Measurements from ENCODE around the gene HS3ST1. TPM values are rescaled to one million over a fixed set of nuclear protein-coding genes. Genes with fewer than 3 reads are reported as not detected.

Gene HS3ST1
- polyA plus RNA-seq, 5 donors, result 2.7 to 5.5 (median 3.7) TPM

DNA sequence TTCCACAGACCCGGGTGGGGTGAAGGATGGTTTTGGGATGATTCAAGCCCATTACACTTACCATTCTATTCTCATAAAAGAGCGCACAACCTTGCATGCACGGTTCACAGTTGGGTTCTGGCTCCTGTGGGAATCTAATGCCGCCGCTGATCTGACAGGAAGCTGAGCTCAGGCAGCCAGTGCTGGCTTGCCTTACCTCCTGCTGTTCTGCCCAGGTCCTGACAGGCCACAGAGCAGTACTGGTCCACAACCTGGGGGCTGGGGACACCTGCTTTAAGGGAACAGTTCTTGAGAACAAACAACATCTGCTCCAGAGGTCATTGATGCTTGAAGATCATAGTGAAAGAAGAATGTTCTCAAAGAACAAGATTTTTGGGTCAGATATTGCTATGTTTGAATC lies 8.0 kb upstream of the HS3ST1 start:
- DNase-seq, result no peak

DNA sequence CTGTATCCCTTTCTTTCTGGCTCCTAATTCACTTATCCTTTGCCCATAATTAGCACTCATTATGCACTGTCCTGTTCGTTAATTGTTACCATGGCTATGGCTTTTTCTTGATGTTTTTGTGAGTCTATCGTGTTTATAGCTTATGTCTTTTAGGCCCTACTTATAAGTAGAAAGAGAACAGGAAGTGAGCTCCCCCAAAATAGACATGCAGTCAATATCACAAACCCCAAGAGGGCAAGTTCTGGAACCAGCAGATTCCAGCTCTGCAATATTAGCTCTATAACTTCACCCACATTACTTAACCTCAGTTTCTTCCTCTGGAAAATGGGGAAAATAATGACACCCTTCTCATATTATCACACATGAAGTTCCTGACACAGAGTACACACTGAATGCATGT lies 7.4 kb upstream of the HS3ST1 start:
- no peak for DNase-seq

DNA sequence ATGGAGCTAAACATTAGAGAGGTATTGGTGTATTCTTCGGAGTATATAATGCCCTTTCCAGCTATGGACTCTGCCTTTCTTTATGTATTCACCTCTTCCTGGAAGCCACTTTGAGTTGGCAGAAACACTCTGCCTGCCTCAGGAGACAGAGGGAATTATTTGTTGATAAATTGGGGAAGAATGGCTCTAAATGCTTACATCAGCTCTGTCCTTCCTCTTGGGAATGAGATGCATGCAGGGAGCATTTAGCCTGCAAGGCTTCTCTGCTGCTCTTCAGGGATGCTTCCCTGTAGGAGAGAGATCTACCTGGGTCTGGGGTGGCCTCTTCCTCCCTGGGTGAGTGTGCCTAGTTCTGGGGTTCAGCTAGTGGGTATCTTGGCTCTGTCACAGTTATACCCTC lies 6.9 kb upstream of the HS3ST1 start:
- no peak for DNase-seq

DNA sequence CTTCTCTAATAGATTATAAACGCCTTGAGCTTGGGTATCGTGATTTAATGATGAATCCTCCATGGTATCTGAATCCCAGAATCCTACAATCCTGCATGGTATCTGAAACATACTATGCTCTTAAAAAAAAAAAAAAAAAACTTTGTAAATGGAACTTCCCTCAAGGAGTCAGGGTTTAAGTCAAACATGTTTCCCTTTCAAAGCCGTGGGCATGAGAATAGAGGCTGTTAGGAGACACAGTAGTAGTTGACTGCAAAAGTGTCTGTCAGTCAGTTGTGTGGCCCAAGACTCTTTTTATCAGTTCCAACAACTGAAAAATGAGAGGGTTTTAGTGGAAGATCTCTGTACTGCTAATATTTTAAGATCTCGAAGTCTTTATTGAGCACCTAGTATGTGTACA lies 2.4 kb upstream of the HS3ST1 start:
- no peak for DNase-seq

DNA sequence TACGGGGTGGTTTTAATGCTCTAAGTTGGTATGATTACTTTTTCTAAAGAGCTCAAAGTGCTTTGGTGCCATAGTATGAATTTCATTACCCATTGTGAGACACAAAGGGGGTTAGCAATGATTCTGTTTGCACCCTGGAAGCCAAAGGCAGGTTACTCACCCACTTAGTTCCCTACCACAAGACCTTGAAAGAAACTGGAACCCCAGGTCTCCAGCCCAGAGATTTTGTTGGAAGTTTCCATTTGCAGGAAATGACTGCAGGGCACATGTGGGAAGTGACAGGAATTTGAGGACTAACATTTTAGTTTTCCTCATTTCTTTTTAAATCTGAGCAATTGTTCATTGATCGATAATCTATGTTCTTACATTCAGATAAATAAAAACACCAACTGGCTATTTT lies 1.8 kb upstream of the HS3ST1 start:
- no peak for DNase-seq

DNA sequence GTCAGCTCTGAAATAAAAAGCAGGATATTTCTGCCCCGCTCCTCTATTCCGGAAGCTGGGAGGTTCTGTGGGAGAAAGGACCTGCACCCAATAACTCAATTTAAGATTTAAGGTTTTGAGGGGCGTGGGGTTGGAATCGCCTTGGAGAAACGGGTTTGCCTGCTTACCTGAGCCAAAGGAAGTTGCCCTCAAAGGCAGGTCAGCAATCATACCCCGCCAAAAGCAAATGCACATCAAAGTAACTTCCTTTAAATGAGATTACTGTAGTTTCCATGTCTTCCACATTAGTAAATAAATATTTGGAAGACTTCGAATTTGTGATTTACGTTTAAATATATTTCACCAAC lies 978 bp upstream of the HS3ST1 start:
- no peak for DNase-seq

DNA sequence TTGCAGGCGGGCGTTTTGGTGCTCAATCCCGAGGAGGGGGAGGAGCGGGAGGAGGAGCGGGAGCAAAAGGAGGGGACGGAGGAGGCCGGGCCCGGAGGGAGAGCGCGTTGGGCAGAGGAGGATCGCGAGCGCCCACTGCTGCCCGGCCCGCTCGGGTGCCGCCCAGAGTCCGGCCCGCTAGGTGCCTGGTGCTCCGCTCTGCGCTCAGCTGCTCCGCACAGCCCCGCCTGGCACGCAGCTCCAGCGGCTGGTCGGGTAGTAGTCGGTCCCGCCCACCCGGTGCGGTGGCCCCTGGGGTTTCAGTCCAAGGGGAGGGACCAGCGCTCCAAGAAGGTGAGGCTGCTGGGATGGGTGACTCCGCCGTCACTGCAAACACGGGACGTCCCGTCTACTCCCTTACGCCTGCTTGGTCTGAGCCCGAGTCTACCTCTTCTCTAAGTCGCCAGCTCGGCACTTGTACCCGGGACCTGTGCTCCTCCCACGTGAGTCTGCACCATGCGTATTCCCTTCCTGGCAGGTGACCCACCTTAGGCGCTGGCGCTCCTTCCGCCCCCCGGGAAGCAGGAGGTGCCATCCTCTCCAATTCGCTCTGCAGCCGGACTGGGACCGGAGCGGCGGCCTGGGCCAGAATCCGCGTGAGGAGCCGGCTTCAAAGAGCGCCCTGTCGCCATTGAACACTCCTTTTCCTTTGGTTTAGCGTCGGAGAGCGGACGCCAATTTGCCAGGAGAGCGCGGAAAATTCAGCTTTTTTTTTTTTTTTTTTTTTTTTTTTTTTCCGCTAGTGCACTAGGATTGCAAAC lies 405 bp upstream of the HS3ST1 start:
- DNase-seq, result peak; percentile 80 to 84

DNA sequence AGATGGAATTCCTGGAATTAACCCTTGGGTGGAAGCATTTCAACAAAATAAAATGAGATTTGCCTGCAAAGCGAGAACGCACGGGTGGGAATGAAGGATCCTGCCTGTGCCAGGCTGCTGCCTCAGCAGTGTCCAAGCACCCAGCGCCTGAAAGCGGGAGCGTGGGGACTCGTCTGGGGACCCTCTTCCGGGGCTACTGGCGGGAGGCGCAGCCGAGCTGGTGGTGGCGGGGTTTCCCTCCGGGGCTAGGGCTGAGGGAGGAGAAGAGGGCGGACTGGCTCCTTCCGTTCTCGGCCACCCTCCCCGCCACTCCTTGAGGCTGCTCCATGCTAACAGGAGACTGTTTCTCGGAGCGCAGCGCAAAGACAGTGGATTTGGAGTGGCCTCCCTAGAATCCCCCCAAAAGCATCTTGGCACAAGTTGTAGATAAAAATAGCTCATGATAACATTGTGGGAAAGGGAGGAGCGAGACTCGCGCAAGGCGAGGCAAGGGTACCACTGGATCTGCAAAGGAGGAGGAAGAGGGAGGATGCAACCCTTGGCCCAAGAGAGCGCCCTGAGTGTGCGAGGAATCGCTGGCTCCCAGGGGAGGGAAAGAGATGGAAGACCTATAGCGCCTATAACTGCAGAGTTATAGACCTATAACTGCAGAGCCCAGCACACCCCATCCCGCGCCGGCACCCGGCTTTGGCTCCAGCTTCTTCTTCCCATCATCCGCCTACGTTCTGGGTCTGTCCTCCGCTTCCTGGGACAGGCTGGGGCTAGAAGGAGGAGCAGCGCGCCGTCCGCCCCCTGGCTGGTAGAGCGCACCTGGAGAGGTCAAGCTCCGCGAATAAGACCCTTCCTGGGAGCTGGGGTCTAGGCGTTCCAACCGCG lies 1.3 kb downstream of the HS3ST1 start:
- DNase-seq, result peak; percentile 14 to 15

DNA sequence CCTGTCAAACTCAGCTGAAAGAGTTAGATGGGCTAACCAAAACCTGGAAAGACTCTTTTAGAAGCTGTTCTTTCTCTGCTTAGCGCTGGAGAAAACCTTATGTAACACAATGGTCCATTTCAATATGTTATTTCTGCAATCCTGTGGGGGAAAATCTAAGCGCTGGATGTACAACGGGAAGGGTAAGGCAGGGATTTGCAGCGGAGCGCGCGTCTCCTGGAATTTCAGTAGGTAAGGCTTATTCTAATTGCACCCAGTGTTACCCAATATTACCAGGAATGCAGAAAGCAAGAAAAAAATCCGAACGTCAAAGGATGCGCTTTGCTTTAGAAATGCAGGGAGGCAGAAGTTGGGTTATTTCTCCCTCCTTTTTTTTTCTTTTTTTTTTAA lies 2.0 kb downstream of the HS3ST1 start:
- DNase-seq, result peak in 1 of 2 donors; percentile 9

DNA sequence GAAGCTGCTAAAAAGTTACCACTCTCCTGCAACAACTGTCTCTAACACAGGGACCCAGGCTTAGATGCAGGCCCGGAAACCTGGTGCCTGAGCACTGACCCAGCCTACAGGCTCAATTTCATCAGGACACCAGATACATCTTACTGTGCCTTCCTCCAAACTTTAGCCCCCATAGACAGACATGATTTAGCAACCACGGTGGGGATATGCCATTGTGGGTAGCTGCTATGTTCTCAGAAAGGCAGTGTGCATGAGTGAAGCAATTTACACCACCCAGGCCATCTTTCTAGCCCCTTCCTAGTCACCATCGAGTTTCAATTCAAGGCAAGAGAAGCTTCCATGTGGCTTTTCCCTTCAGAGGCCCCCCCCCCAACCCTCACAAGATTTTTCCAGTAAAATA lies 2.7 kb downstream of the HS3ST1 start:
- no peak for DNase-seq

DNA sequence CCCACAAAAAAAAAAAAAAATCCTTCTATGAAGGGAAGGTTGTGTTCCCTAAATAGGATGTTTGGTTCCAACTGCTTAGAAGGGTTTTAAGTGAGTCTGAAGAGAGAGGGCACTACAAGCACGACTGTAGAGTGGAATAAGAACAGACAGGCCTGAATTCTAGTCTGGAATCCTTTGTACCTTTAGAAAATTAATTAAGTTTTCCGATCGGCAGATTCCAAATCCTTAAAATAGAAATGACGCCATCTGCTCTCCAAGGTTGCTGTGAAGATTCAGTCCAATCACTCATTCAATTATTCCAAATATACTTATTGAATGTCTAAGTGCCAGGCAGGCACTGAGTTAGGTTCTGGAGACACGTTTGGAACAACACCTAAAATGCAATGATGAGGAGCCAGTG lies 3.8 kb downstream of the HS3ST1 start:
- DNase-seq, result no peak

DNA sequence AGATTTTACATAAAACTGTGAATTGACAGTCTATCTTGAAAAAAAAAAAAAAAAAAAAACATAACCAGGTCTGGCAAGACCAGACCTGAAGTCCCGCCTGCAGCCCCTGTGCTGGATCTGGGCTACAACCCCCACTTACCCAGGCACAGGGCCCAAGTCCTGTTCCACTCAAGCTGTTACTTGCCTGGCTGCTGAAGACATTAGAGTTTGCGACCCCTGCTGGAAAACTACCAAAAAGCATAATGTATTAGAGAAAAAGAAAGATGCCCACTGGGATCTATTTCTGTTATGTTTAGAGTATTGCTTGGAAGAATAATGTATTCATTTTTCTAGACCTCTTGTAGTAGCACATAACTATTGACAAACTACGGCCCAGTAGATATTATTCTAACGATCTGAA lies 4.7 kb downstream of the HS3ST1 start:
- peak; percentile 57 to 65 for DNase-seq

DNA sequence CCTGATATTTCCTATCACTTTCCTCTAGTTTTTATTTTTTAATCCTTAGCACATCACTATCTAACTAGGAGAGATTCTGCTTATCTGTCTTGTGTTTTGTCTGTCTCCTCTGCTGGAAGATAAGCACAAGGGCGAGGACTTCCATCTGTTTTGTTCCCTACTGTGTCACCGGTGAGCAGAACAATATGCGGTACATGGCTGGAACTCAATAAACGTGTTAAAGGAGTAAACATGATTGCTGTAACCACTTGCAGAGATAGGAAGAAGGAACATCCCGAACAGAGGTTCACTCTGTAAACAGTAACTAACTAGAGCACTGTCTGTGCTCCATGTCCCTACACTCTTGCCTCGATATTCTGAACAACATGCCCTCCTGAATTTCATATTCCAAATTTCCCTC lies 5.2 kb downstream of the HS3ST1 start:
- peak in 1 of 2 donors; percentile 3 for DNase-seq

DNA sequence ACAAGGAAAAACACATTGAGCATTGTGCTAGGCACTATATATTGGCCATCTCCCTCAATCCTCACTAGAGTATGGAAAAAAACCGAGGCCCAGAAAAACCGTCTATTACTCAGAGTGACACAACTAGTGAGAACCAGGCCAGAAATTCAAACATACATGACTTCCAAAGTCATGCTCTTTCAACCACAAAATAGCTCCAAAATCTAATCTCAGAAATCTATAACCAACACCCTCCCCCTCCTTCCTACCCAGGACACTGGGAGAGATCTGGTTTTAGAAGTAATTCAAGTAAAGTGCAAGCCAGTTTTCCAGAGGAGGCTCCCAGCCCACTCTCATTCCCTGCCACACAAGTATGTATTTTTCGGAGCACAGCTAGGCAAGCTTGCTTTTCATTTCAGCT lies 7.6 kb downstream of the HS3ST1 start:
- DNase-seq, result no peak

DNA sequence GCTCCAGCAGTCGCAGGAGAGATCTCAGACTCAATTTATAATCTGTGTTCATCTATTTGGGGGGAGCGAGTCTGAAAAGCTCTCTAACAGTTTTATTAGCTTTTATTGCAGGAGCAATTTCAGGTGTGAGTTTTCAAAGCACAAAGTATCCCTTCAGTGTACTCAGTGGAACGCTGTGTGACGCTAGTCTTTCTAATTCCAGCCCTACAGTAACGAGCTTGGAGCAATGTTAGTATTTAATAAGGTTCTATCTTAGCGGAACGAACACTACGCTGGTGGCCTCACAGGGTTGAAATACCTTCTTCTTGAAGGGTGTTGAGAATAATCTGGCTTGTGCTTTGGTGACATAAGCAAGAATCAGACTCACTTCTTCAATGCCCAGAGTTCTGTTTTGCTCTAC lies 8.4 kb downstream of the HS3ST1 start:
- DNase-seq, result no peak

DNA sequence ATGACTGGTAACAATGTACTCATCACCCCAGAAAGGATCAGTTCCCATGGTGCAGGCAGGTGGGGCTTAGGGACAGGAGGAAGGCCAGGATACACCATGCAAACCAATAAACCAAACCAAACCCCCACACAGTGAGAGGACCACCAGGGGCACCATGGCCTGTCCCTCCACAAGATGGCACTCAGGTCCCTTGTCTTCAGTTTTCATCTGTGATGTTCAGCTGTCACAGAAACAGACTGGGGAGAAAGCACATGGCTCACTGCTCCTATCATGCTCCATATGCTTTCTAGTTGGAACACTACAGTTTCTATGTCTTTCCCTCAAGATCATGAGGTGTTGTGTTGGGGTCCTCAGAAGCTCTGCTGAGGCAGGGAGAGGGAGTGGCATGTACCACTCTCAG lies 10.1 kb downstream of the HS3ST1 start:
- no peak for DNase-seq

DNA sequence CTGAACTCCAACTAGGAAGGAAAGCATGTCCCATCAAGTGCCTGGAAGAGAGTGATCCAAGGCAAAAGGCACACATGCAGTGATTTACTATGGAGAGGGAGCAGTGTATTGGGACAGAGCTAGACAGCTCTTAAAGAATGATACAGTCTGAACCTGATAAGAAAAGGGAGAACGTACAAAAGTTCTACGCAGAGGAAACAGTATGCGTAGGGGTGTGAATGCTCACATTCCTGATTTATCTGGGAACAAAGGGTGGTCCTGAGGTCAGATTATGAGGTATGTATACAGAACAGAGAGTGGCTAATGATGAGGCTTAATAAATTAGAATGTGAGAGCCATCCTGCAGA lies 12.0 kb downstream of the HS3ST1 start:
- no peak for DNase-seq

DNA sequence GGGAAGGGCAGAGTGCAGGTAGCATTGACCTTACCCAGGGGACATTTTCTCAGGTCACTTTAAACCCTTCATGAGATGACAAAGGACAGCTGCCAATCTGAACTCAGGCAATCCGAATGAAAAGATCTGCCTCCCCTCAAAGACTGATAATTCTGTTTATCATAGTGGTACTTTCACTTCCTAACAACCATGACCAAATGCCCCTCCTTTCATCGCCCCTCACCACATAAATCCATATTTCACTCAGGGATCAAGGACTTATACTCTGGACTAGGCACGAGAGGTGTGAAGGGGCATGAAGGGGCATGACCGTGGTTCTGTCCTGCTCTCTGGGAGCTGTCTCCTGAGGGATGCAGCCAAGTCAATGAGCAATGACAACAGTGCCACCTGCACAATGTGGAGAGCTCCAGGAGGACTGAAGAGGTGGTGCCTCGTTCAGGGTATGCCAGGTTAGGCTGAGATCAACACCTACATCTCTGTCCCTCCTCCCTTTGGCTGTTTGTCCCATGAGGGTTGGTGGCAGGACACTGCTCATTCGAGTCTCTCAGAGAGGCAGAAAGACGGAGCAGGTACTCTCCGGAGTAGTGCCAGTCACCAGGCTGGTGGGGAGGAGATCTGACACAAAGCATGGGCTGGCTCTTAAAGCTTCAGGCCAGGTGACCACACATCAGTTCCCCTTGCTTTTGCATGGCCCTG lies 12.5 kb downstream of the HS3ST1 start:
- no peak for DNase-seq

DNA sequence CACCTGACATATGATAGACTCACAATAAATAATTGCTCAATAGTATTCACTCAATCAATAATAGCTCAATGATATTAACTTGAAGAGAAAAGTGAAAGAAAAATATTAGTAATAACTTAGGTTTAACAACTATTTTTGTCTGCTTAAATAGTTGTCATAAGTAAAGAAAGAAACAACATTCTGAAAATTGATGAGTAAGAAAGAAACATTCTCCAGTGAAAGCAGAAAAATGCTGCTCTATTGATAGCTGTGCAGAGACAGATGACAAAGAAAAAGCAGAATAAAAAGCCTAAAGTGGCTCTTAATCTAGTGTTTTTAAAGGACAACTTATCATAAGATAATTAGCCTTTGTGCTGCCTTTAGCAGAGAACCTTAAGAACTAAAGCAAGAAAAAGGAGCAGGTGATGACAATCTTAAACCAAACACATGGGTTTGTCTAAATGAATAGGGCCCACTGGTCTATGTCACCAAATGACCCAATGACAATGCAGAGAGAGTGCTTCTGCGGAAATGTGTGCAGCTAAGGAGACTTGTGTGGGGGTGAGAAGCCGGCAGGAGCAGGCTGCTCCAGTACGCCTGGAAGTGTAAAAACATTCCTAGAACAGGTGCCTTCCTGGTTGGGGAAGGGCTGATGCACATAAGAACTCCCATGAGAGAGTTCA lies 13.2 kb downstream of the HS3ST1 start:
- DNase-seq, result no peak

DNA sequence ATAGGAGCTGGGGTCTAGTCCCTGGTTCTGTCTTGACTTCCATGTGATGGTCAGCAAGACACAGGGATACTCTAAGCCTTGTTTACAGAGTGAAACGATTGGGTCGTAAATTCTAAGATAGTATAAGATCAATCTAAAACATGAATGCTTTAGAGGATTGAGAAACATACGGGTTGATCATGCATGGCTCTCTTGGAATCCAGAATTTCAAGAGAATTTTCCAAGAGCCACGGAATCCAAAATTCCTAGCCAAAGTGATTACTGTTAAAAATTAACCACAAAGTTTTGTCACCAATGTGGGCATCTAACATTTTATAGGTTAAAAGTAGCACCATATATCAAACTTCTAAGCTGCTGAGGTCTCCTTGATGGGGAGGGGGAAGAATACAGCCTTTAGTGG lies 16.5 kb downstream of the HS3ST1 start:
- DNase-seq, result no peak

DNA sequence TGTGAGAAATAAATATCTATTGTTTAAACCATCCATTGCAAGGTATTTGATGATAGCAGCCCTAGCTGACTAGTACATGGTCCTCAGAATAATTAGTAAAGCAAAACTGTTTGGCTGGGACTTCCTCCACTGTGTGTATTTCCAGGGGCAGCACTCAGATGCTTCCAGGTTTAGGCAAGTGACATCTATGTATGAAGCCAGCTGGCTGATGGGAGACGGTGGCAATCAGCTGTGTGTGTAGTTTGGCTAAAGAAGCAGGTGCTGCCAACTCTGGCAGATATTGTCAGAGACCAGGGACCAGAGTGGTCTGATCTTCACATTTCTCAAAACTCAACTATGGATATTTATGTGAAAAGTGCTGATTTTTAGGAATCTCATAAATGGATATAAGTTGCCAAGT lies 19.1 kb downstream of the HS3ST1 start:
- no peak for DNase-seq

DNA sequence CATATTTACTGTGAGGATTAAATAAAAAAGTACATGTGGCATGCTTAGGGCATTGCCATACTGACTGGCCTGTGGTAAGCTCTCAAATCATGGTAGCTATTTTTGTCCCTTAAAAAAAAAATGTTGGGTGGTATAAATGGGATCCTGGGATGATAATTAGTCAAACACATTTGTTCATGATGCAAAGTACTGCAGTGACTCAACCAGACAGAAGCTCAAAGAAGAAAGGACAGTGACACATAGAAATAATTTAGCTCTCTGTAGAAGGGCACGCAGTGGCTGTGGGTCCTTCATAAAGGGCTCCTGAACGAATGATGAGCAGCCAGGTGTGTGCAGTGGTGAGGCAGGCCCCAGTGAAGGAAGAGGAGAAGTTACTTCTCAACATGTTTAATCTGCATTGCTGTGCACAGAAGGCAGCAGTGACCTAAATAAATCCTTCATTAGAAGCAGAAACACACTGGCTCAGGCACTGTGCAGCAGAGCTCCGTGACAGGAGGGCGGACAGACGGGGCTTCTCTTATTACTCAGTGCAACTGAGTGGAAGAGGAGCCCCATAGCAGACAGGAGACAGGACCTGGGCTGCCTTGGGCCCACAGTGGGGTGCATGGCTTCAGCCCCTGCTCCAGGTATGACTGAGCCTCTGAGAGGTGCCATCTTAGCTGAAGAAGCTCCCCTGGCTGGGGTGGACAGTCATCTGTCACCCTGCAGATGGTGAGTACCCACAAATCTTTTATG lies 20.3 kb downstream of the HS3ST1 start:
- no peak for DNase-seq
